IMR-90 (cell line): Measurements from ENCODE around the gene RNASE7. TPM values are rescaled to one million over a fixed set of nuclear protein-coding genes. Genes with fewer than 3 reads are reported as not detected.
A peak's percentile ranks its signal among the peaks of the same experiment; 100 is the strongest.

Source experiments
- ATAC-seq: fragments of 200-7000 bp; cut with Tn5 transposase; 2 replicates; pipeline ENCODE4 v1.9.1; 2020; ENCODE audit warnings: low read depth, mild to moderate bottlenecking, moderate library complexity
- BruUV-seq: library from RNA; stranded (reverse); fragments of 400-500 nt; replicated peaks from 2 replicates; lab custom pipeline; 2021; lab: Mats Ljungman, UMichigan
- CTCF ChIA-PET: fragments of 300-600 bp; formaldehyde crosslinking; extraction: SDS; loops from one replicate; lab custom pipeline; 2021; ENCODE audit warnings: antibody characterized with exemption; lab: Yijun Ruan, JAX
- POLR2A ChIA-PET: fragments of 300-600 bp; sonication (Branson Sonifier 250); formaldehyde crosslinking; loops from one replicate; lab custom pipeline; 2022; ENCODE audit warnings: antibody characterized with exemption; ENCODE audit not compliant: unreplicated experiment; lab: Charles Lee
- DNase-seq: peaks from one replicate; pipeline ENCODE4 v3.0.0; 2013
- H2AFZ ChIP-seq: replicated peaks from 2 replicates; pipeline ENCODE3; 2013; ENCODE audit warnings: low read length, mild to moderate bottlenecking; ENCODE audit not compliant: poor library complexity
- H2AK5ac ChIP-seq: 2 replicates; pipeline ENCODE4 v1.6.1; 2013; ENCODE audit warnings: low read depth, low read length, inconsistent platforms
- H2AK9ac ChIP-seq: replicated peaks from 2 replicates; pipeline ENCODE3; 2013; ENCODE audit warnings: mild to moderate bottlenecking, low read depth, low read length, moderate library complexity; ENCODE audit not compliant: poor library complexity
- H2BK120ac ChIP-seq: 2 replicates; pipeline ENCODE4 v1.6.1; 2013; ENCODE audit warnings: low read depth, low read length, inconsistent platforms
- H2BK15ac ChIP-seq: 3 replicates; pipeline ENCODE4 v1.6.1; 2013; ENCODE audit warnings: low read depth, low read length, inconsistent platforms
- H2BK20ac ChIP-seq: 2 replicates; pipeline ENCODE4 v1.6.1; 2013; ENCODE audit warnings: low read depth, mild to moderate bottlenecking, inconsistent platforms, low read length, moderate library complexity
- H2BK5ac ChIP-seq: 2 replicates; pipeline ENCODE4 v1.6.1; 2013; ENCODE audit warnings: mild to moderate bottlenecking, low read depth, low read length, inconsistent platforms; ENCODE audit not compliant: poor library complexity, severe bottlenecking
- H3K14ac ChIP-seq: replicated peaks from 2 replicates; pipeline ENCODE4 v1.6.1; 2013; ENCODE audit warnings: low read depth, low read length, inconsistent platforms
- H3K18ac ChIP-seq: 2 replicates; pipeline ENCODE4 v1.6.1; 2013; ENCODE audit warnings: low read depth, low read length, control low read depth
- H3K23ac ChIP-seq: 2 replicates; pipeline ENCODE4 v1.6.1; 2013; ENCODE audit warnings: low read depth, low read length, inconsistent platforms
- H3K27ac ChIP-seq: 2 replicates; pipeline ENCODE4 v1.5.1; 2013; ENCODE audit warnings: mild to moderate bottlenecking, control low read depth, low read length; ENCODE audit not compliant: insufficient read depth
- H3K27me3 ChIP-seq: 2 replicates; pipeline ENCODE4 v1.6.1; 2013; ENCODE audit warnings: low read length; ENCODE audit not compliant: control insufficient read depth, insufficient read depth
- H3K36me3 ChIP-seq: 2 replicates; pipeline ENCODE4 v1.6.1; 2013; ENCODE audit warnings: low read length, mixed read lengths; ENCODE audit not compliant: control insufficient read depth, insufficient read depth
- H3K4ac ChIP-seq: 2 replicates; pipeline ENCODE4 v1.6.1; 2013; ENCODE audit warnings: low read depth, low read length, inconsistent platforms
- H3K4me1 ChIP-seq: 2 replicates; pipeline ENCODE4 v1.6.1; 2013; ENCODE audit warnings: low read length, mixed read lengths; ENCODE audit not compliant: control insufficient read depth, insufficient read depth
- H3K4me2 ChIP-seq: 2 replicates; pipeline ENCODE4 v1.6.1; 2013; ENCODE audit warnings: low read depth, mild to moderate bottlenecking, control low read depth, low read length, moderate library complexity
- H3K4me3 ChIP-seq: 2 replicates; pipeline ENCODE4 v1.5.1; 2013; ENCODE audit warnings: low read depth, mild to moderate bottlenecking, control low read depth, low read length, moderate library complexity; ENCODE audit not compliant: insufficient read depth
- H3K56ac ChIP-seq: 2 replicates; pipeline ENCODE4 v1.6.1; 2013; ENCODE audit warnings: low read length, inconsistent platforms; ENCODE audit not compliant: insufficient read depth; ENCODE audit errors: extremely low read depth
- H3K79me1 ChIP-seq, 2 experiments: 2 replicates each; pipeline ENCODE4 v1.6.1; 2013; ENCODE audit warnings: low read length in 2 of 2, inconsistent platforms in 1 of 2, low read depth in 1 of 2
- H3K9ac ChIP-seq: 2 replicates; pipeline ENCODE4 v1.6.1; 2013; ENCODE audit warnings: low read depth, low read length, control low read depth
- H3K9me1 ChIP-seq: 2 replicates; pipeline ENCODE4 v1.6.1; 2013; ENCODE audit warnings: low read length, inconsistent platforms; ENCODE audit not compliant: insufficient read depth
- H3K9me3 ChIP-seq: 2 replicates; pipeline ENCODE4 v1.6.1; 2013; ENCODE audit warnings: low read length; ENCODE audit not compliant: control insufficient read depth, insufficient read depth
- H4K20me1 ChIP-seq: 2 replicates; pipeline ENCODE4 v1.6.1; 2013; ENCODE audit warnings: low read length, inconsistent platforms; ENCODE audit not compliant: insufficient read depth
- H4K5ac ChIP-seq: 2 replicates; pipeline ENCODE4 v1.6.1; 2013; ENCODE audit warnings: mild to moderate bottlenecking, low read depth, low read length, control low read depth
- H4K8ac ChIP-seq, 2 experiments: 2 replicates each; pipeline ENCODE4 v1.6.1; 2013; ENCODE audit warnings: low read depth in 2 of 2, low read length in 2 of 2, control low read depth in 1 of 2, inconsistent platforms in 1 of 2
- H4K91ac ChIP-seq: 2 replicates; pipeline ENCODE4 v1.6.1; 2013; ENCODE audit warnings: low read depth, low read length, inconsistent platforms; ENCODE audit not compliant: insufficient read depth
- CEBPB ChIP-seq: IDR thresholded peaks from 2 replicates; pipeline ENCODE4 v1.6.1; 2012; ENCODE audit warnings: low read depth, low read length, improper control_type of control experiment
- CHD1 ChIP-seq: IDR thresholded peaks from 2 replicates; pipeline ENCODE4 v1.6.1; 2012; ENCODE audit warnings: low read depth, low read length, improper control_type of control experiment
- FOS ChIP-seq: fragments of 150-350 bp; IDR thresholded peaks from 2 replicates; pipeline ENCODE4 v1.6.1; 2016; ENCODE audit warnings: low read depth, low read length
- MAFK ChIP-seq: IDR thresholded peaks from 2 replicates; pipeline ENCODE4 v1.6.1; 2012; ENCODE audit warnings: low read depth, low read length, improper control_type of control experiment
- MAZ ChIP-seq: IDR thresholded peaks from 2 replicates; pipeline ENCODE4 v1.6.1; 2012; ENCODE audit warnings: low read depth, mild to moderate bottlenecking, low read length, improper control_type of control experiment, moderate library complexity, borderline replicate concordance
- MXI1 ChIP-seq: IDR thresholded peaks from 2 replicates; pipeline ENCODE4 v1.6.1; 2012; ENCODE audit warnings: low read depth, mild to moderate bottlenecking, low read length, moderate library complexity, borderline replicate concordance
- NFE2L2 ChIP-seq: fragments of 150-350 bp; IDR thresholded peaks from 2 replicates; pipeline ENCODE4 v1.6.1; 2016; ENCODE audit warnings: low read depth, mild to moderate bottlenecking, low read length
- POLR2A ChIP-seq: IDR thresholded peaks from 2 replicates; pipeline ENCODE4 v1.6.1; 2012; ENCODE audit warnings: mild to moderate bottlenecking, low read depth, low read length
- SMC3 ChIP-seq: fragments of 150-350 bp; IDR thresholded peaks from 2 replicates; pipeline ENCODE4 v1.6.1; 2016; ENCODE audit warnings: low read depth, mild to moderate bottlenecking, antibody characterized with exemption, low read length, moderate library complexity
- WGBS, 2 experiments: methylation state at CpG; one replicate each; pipeline versions ENCODE4 v1.1.5 to v1.1.7; 2013; ENCODE audit warnings: missing lambda C conversion rate in 2 of 2; ENCODE audit not compliant: insufficient read length in 1 of 2; ENCODE audit errors: extremely low coverage in 2 of 2; 5-methylcytosine and 5-hydroxymethylcytosine counted together
- dilution Hi-C: fragments of 300-500 bp; cut with HindIII; formaldehyde crosslinking; loops from one replicate; pipeline ENCODE4 v1.14.3; 2018; ENCODE audit warnings: low sequenced_read_pairs; ENCODE audit not compliant: unreplicated experiment
- in situ Hi-C: fragments of 300-500 bp; cut with MboI; formaldehyde crosslinking; loops from 3 replicates; pipeline ENCODE4 v1.14.3; 2019; ENCODE audit warnings: low sequenced_read_pairs, inconsistent platforms, mixed read lengths
- intact Hi-C: fragments of 100-400 bp; cut with micrococcal nuclease; formaldehyde crosslinking; loops from 2 replicates; pipeline ENCODE4 v1.10.0; 2022
- polyA plus RNA-seq, 3 experiments: library from polyadenylated mRNA; depleted of rRNA; stranded (reverse); fragments of >200 nt; gene quantifications; 2 replicates each; pipeline ENCODE4 v1.2.3, GENCODE V29; 2012; ENCODE audit warnings: low replicate concordance in 1 of 3
- total RNA-seq: library from RNA; depleted of rRNA; stranded (reverse); fragments of >200 nt; gene quantifications from 2 replicates; pipeline ENCODE4 v1.2.3, GENCODE V29; 2012
- TF ChIP-seq, protein P1 (sequence below): fragments of 150-350 bp; IDR thresholded peaks from 2 replicates; pipeline ENCODE4 v1.6.1; 2017; ENCODE audit warnings: mild to moderate bottlenecking, antibody characterized with exemption, low read length, low read depth
- TF ChIP-seq, protein P2 (sequence below): conservative IDR thresholded peaks from 2 replicates; pipeline ENCODE4 v1.5.1; 2012; ENCODE audit warnings: mild to moderate bottlenecking, low read depth, low read length, improper control_type of control experiment

The RNASE7 gene
- total and polyA plus RNA-seq, 2 of the 4 experiments (the other 2 are of a cell fraction), result not detected

DNA sequence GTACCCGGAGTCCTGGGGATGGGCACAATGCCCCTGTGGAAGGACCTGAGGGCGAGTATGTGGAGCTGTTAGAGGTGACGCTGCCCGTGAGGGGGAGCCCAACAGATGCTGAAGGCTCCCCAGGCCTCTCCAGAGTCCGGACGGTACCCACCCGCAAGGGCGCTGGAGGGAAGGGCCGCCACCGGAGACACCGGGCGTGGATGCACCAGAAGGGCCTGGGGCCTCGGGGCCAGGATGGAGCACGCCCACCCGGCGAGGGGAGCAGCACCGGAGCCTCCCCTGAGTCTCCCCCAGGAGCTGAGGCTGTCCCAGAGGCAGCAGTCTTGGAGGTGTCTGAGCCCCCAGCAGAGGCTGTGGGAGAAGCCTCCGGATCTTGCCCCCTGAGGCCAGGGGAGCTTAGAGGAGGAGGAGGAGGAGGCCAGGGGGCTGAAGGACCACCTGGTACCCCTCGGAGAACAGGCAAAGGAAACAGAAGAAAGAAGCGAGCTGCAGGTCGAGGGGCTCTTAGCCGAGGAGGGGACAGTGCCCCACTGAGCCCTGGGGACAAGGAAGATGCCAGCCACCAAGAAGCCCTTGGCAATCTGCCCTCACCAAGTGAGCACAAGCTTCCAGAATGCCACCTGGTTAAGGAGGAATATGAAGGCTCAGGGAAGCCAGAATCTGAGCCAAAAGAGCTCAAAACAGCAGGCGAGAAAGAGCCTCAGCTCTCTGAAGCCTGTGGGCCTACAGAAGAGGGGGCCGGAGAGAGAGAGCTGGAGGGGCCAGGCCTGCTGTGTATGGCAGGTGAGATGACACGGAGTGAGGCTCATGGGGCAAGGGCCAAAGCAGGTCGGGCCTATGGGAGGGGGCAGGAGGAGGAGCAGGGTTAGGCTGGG, 32.5 kb downstream of the RNASE7 start:
- Histone ChIP-seq H3K4me1 (peaks cover 11% of the 10 kb centered on the region), H3K9me3 (no peaks in the 10 kb centered on the region), H3K4ac (no peak overlapping the region), H2BK20ac (no peak overlapping the region), H2BK5ac (no peak overlapping the region), H2BK15ac (no peak overlapping the region), H3K27ac (no peak overlapping the region), H2BK120ac (no peak overlapping the region), H2AK9ac (no peak overlapping the region), H3K36me3 (peaks cover 64% of the 10 kb centered on the region), H2AK5ac (no peak overlapping the region), H3K9me1 (peaks cover 10% of the 10 kb centered on the region), H3K27me3 (no peaks in the 10 kb centered on the region), H3K4me3 (no peak overlapping the region), H3K23ac (no peak overlapping the region), H3K4me2 (no peak overlapping the region), H4K91ac (no peak overlapping the region), H3K14ac (no peak overlapping the region), H4K5ac (no peak overlapping the region), H2AFZ (peak overlapping the region; percentile 17), H4K8ac (no peak overlapping the region), H3K18ac (no peak overlapping the region), H4K20me1 (peaks cover 10% of the 10 kb centered on the region), H3K79me1 (peaks cover 29 to 54% of the 10 kb centered on the region in 2 experiments), H3K9ac (no peak overlapping the region), H3K56ac (no peak overlapping the region)
- 95% methylated on average over 6 of the region's 26 CpGs; no CpG with 5 or more reads in 1 of the 2 experiments for WGBS, 2 experiments
- dilution Hi-C loops (no loop called here), in situ Hi-C loops (loop anchor here (25.0 kb wide), 2 partner anchors 612 to 737 kb away; partner anchors contain the start of genes APEX1, CCNB1IP1, OSGEP and PARP2), intact Hi-C loops (no loop called here)
- ATAC-seq, result no peak
- ChIA-PET POLR2A (no interaction called here), CTCF (no interaction called here)
- no peak for DNase-seq
- TF ChIP-seq POLR2A, result no peak
- TF ChIP-seq, protein P1, sequence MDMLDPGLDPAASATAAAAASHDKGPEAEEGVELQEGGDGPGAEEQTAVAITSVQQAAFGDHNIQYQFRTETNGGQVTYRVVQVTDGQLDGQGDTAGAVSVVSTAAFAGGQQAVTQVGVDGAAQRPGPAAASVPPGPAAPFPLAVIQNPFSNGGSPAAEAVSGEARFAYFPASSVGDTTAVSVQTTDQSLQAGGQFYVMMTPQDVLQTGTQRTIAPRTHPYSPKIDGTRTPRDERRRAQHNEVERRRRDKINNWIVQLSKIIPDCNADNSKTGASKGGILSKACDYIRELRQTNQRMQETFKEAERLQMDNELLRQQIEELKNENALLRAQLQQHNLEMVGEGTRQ, result no peak
- no peak for TF ChIP-seq FOS
- no peak for TF ChIP-seq CEBPB
- no peak for TF ChIP-seq NFE2L2
- TF ChIP-seq CHD1, result no peak
- TF ChIP-seq MAZ, result no peak
- TF ChIP-seq MXI1, result no peak
- TF ChIP-seq SMC3, result no peak
- TF ChIP-seq MAFK, result no peak
- TF ChIP-seq, protein P2, sequence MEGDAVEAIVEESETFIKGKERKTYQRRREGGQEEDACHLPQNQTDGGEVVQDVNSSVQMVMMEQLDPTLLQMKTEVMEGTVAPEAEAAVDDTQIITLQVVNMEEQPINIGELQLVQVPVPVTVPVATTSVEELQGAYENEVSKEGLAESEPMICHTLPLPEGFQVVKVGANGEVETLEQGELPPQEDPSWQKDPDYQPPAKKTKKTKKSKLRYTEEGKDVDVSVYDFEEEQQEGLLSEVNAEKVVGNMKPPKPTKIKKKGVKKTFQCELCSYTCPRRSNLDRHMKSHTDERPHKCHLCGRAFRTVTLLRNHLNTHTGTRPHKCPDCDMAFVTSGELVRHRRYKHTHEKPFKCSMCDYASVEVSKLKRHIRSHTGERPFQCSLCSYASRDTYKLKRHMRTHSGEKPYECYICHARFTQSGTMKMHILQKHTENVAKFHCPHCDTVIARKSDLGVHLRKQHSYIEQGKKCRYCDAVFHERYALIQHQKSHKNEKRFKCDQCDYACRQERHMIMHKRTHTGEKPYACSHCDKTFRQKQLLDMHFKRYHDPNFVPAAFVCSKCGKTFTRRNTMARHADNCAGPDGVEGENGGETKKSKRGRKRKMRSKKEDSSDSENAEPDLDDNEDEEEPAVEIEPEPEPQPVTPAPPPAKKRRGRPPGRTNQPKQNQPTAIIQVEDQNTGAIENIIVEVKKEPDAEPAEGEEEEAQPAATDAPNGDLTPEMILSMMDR, result no peak
- BruUV-seq, result no TSS peak
